ENCODE results near the gene IRAG1.
"Not testable (repeated sequence)": the region's sequence is repeated elsewhere in the genome, so short reads cannot be mapped to it uniquely, and the experiment has no call there.

IRAG1 gene

DNA sequence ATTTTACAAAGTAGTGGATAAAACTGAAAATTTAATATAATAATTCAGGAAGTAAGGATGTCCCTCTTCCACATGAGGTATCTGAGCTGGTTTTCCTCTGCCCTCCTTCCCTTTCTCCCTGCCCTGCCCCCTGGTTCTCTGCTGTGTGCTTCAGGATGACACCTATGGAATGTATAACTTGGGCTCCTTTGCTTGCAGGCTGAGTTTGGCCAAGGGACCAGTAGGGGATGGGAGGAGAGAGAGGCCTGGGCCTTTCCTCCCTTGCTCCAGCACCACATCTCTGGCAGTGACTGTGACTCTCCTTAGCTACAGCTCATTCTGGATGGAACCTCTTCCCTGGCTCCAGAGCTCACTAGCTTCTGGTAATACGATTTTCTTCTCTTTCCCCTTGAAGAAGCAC is 10.1 kb downstream of the IRAG1 start:
- no peak overlapping the region for H3K4me3 ChIP-seq (ENCODE audit: insufficient read depth, low read length, poor library complexity, severe bottlenecking)
- H4K20me1 ChIP-seq (ENCODE audit: low read depth, low read length) = no peaks in the 10 kb centered on the region
- H2AFZ ChIP-seq (ENCODE audit: low read depth, low read length, severe bottlenecking) = no peak overlapping the region
- no peaks in the 10 kb centered on the region for H3K79me2 ChIP-seq (ENCODE audit: insufficient read depth, low read length)
- TF ChIP-seq, protein P1, sequence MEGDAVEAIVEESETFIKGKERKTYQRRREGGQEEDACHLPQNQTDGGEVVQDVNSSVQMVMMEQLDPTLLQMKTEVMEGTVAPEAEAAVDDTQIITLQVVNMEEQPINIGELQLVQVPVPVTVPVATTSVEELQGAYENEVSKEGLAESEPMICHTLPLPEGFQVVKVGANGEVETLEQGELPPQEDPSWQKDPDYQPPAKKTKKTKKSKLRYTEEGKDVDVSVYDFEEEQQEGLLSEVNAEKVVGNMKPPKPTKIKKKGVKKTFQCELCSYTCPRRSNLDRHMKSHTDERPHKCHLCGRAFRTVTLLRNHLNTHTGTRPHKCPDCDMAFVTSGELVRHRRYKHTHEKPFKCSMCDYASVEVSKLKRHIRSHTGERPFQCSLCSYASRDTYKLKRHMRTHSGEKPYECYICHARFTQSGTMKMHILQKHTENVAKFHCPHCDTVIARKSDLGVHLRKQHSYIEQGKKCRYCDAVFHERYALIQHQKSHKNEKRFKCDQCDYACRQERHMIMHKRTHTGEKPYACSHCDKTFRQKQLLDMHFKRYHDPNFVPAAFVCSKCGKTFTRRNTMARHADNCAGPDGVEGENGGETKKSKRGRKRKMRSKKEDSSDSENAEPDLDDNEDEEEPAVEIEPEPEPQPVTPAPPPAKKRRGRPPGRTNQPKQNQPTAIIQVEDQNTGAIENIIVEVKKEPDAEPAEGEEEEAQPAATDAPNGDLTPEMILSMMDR (IDR thresholded peaks at IDR 0.05; ENCODE audit: insufficient read depth, low read length, poor library complexity, severe bottlenecking) = no peak
- TF ChIP-seq EZH2phosphoT487 (conservative IDR thresholded peaks at IDR 0.05; ENCODE audit: low read length) = no peak
- no peaks in the 10 kb centered on the region for H3F3A ChIP-seq (ENCODE audit: insufficient read depth)
- H3K9ac ChIP-seq (ENCODE audit: low read length) = no peak overlapping the region
- no peak overlapping the region for H3K4me2 ChIP-seq (ENCODE audit: low read depth, low read length, poor library complexity, severe bottlenecking)
- no peaks in the 10 kb centered on the region for H3K9me2 ChIP-seq (replicated peaks; ENCODE audit: insufficient read depth, low read length)
- no peaks in the 10 kb centered on the region for H3K9me3 ChIP-seq (ENCODE audit: insufficient read depth, low read length)
- no peak overlapping the region for H3K27ac ChIP-seq (ENCODE audit: low read depth, low read length)
- H3K27me3 ChIP-seq (ENCODE audit: low read length) = no peaks in the 10 kb centered on the region
- H3K36me3 ChIP-seq (ENCODE audit: low read length) = no peaks in the 10 kb centered on the region

DNA sequence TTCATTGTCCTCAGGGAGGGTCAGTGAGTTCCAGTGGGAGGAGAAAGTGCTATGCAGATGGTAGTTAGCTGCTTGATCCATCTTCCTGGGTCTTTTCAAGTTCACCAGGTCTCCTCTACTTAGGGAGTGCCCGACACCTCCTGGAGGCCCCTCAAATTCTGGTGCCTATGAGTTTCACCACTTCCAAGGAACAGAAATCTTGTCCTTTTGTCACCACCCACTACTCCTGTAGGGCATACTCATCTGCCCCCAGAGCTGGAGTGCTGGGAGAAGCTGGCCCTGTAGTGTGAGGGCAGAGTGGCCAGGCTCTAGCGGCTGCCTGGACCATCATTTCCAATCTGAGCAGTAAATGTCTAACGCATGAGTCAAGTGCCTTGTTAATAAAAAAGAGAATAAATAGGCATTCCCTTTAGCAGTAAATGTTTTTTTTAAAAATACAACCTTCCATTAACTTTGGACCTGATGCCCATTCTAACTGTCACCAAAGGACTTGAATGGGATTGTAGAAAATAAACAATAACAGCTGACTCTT is 12.5 kb downstream of the IRAG1 start:
- Histone ChIP-seq H3K79me2 (ENCODE audit: insufficient read depth, low read length) (no peaks in the 10 kb centered on the region), H3K36me3 (ENCODE audit: low read length) (no peaks in the 10 kb centered on the region), H3K9me2 (replicated peaks; ENCODE audit: insufficient read depth, low read length) (no peaks in the 10 kb centered on the region), H3F3A (ENCODE audit: insufficient read depth) (no peaks in the 10 kb centered on the region), H3K4me2 (ENCODE audit: low read depth, low read length, poor library complexity, severe bottlenecking) (no peak overlapping the region), H3K9me3 (ENCODE audit: insufficient read depth, low read length) (no peaks in the 10 kb centered on the region), H3K4me3 (ENCODE audit: insufficient read depth, low read length, poor library complexity, severe bottlenecking) (no peak overlapping the region), H3K9ac (ENCODE audit: low read length) (no peak overlapping the region), H3K27me3 (ENCODE audit: low read length) (no peaks in the 10 kb centered on the region), H3K27ac (ENCODE audit: low read depth, low read length) (no peak overlapping the region), H2AFZ (ENCODE audit: low read depth, low read length, severe bottlenecking) (no peak overlapping the region), H4K20me1 (ENCODE audit: low read depth, low read length) (no peaks in the 10 kb centered on the region)
- no peak for TF ChIP-seq EZH2phosphoT487 (conservative IDR thresholded peaks at IDR 0.05; ENCODE audit: low read length)
- TF ChIP-seq, protein P1 (IDR thresholded peaks at IDR 0.05; ENCODE audit: insufficient read depth, low read length, poor library complexity, severe bottlenecking) = no peak

DNA sequence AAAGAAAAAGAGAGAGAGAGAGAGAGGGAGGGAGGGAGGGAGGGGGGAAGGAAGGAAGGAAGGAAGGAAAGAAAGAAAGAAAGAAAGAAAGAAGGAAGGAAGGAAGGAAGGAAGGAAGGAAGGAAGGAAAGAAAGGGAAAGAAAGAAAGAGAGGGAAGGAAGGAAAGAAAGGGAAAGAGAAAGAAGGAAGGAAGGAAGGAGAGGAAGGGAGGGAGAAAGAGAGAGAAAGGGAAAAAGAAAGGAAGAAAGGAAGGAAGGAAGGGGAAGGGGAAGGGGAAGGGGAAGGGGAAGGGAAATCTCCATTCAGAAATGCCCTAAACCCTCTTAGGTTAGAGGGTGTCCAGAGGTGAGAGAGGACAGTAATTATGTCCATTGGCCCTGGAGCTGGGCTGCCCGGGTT is 13.3 kb downstream of the IRAG1 start:
- H3K4me2 ChIP-seq (ENCODE audit: low read depth, low read length, poor library complexity, severe bottlenecking); H3K27ac ChIP-seq (ENCODE audit: low read depth, low read length); H3K36me3 ChIP-seq (ENCODE audit: low read length); H3F3A ChIP-seq (ENCODE audit: insufficient read depth); H2AFZ ChIP-seq (ENCODE audit: low read depth, low read length, severe bottlenecking); H3K79me2 ChIP-seq (ENCODE audit: insufficient read depth, low read length); H3K27me3 ChIP-seq (ENCODE audit: low read length); H3K9me3 ChIP-seq (ENCODE audit: insufficient read depth, low read length); H3K4me3 ChIP-seq (ENCODE audit: insufficient read depth, low read length, poor library complexity, severe bottlenecking); H3K9me2 ChIP-seq (replicated peaks; ENCODE audit: insufficient read depth, low read length); H3K9ac ChIP-seq (ENCODE audit: low read length); H4K20me1 ChIP-seq (ENCODE audit: low read depth, low read length): not testable (repeated sequence)

DNA sequence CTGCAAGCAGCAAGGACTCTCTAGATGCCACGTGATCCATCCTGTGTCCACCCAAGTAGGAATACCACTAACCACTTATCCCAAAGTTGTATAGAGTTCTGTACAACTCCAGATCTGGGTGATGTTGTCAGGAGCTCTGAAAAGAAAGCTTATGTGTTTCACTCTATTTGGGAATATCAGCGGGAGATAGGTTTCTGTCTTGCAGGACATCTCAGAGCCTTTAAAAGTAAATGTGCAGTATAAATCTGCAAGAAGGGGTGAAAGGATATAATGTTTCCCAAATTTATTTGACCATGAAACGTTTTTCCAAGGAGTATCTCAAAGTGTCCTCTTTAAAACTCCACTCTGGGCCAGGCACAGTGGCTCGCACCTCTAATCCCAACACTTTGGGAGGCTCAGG is 13.9 kb downstream of the IRAG1 start:
- Histone ChIP-seq H3F3A (ENCODE audit: insufficient read depth) (no peaks in the 10 kb centered on the region), H3K27ac (ENCODE audit: low read depth, low read length) (no peak overlapping the region), H3K9ac (ENCODE audit: low read length) (no peak overlapping the region), H3K4me3 (ENCODE audit: insufficient read depth, low read length, poor library complexity, severe bottlenecking) (no peak overlapping the region), H4K20me1 (ENCODE audit: low read depth, low read length) (no peaks in the 10 kb centered on the region), H3K27me3 (ENCODE audit: low read length) (no peaks in the 10 kb centered on the region), H3K9me2 (replicated peaks; ENCODE audit: insufficient read depth, low read length) (no peaks in the 10 kb centered on the region), H2AFZ (ENCODE audit: low read depth, low read length, severe bottlenecking) (no peak overlapping the region), H3K4me2 (ENCODE audit: low read depth, low read length, poor library complexity, severe bottlenecking) (no peak overlapping the region), H3K9me3 (ENCODE audit: insufficient read depth, low read length) (no peaks in the 10 kb centered on the region), H3K36me3 (ENCODE audit: low read length) (no peaks in the 10 kb centered on the region), H3K79me2 (ENCODE audit: insufficient read depth, low read length) (no peaks in the 10 kb centered on the region)
- TF ChIP-seq, protein P1 (IDR thresholded peaks at IDR 0.05; ENCODE audit: insufficient read depth, low read length, poor library complexity, severe bottlenecking) = no peak
- no peak for TF ChIP-seq EZH2phosphoT487 (conservative IDR thresholded peaks at IDR 0.05; ENCODE audit: low read length)
